HG03558 (cell line): ENCODE results near the gene PRPF40A.

ENCODE experiments used
- ATAC-seq: cut with Tn5 transposase; IDR thresholded peaks from one replicate; pipeline ENCODE4 v1.9.1; 2021; ENCODE audit warnings: moderate number of reproducible peaks; ENCODE audit not compliant: unreplicated experiment; ENCODE audit errors: extremely low read depth

PRPF40A gene

DNA sequence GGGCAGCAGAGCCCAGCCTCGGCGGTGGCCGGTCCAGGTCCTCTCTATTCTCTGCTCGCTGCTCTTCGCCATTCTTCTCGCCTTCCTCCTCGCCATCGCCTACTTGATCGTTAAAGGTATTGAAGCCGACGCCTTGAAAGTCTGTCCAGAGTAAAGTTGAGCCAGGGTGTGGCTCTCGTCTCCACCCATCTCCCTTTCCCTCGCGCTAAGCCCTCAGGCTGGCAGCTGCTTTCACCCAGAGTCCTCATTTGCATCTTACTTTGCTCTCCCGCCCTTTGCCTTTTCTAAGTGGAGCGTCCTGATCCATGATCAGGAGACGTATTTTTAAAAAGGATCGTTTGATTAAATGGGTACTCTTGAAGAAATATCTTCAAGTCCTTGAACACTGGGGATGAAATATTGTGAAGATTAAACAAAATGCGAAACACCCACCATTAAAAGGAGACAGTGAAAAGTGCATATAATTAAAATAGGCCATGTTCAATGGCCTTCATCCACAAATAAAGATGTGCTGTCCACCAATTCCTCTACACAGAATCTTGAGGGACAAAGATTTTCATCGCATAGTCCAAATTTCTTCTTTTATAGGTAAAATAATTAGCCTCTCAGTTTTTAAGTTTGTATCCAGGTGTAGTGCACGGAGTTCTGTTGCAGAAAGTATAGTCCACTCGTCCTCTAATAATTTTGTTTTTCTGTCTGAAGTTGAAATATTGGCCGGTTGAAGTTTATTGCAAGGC, 1.8 kb upstream of the PRPF40A start:
- ATAC-seq = peak; percentile 24

DNA sequence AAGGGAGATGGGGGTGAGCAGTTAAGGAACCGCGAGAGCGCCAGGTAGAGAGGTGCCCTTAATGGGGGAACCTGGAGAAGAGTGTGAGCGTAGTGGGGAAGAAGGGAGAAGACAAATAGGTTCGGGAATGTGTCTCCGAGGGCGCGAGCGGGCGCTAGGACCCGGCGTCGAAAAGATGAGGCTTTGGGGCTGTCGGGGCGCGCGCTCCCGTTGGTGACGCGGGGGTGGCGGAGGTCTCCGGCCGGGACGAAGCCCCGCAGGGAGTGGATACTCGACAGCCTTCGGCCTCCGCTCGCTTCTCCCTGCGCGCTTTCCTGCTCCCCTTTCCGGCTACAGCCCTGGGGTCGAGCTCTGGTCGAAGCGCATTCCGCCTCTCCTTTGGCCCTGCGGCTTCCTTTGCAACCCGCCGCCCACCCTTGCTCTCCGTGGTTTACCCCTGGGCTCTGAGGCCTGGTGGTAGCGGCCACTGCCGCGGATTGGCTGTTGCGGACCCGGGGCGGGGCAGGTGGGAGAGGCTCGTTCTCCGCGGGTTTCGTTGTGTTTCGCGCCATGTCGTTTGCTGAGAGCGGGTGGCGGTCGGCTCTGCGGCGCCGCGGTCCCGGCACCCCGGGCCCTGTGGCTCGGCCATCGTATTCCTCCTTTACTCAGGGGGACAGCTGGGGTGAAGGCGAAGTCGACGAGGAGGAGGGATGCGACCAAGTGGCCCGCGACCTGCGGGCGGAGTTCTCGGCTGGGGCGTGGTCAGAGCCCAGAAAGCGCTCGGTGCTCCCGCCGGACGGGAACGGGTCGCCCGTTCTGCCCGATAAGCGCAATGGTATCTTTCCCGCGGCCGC, 1.0 kb upstream of the PRPF40A start, which contains the start of gene ARL6IP6:
Gene ARL6IP6, plus strand, starts transcription at position 545 of the 833 bp plus-strand sequence. Its CDS starts 5 bp downstream, at position 550.
- ATAC-seq = peak; percentile 53

DNA sequence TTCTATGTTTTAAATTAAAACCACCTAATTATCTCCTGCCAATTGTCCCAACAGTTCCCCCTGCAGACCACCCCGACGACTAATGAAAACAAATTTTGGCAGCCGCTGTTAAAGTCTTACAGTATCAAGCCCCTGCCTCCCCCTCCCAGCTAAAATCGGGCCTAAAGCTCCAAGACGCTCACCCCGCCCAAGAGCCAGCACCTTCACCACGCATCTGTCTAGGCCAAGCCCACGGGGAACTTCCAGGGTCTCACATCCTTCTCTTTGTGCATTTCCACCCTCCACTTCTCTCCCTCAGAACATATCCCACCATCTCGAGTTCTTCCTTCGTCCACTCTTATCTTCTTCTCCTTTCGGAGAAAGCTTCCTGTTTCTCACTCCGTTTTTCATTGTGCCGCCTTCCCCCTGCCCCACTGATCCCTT, 445 bp downstream of the PRPF40A start:
- ATAC-seq = no peak

DNA sequence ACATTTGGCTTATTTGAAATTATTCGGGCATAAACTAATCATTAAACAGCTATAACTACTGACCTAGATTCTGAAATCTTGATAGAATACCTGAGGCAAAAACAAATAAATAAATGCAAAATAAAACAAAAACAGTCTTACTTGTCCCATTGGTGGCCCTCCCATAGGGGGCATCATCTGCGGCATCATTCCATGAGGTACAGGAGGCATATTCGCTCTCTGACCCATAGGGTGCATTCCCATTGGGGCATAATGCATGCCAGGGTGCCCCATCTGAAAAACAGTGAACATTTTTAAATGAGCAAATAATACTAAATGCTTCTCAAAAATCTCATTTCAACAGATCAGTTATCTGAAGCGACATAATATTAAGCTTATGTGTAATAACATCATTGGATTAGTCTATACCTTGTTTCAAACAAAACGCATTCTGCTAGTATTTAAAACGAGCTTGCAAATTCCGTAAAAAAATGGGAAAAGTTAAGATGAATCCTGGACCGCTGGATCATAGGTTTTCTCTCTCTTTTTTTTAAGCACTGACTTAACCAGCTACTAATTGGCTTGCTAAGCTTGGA, 1.3 kb downstream of the PRPF40A start:
- ATAC-seq = no peak

DNA sequence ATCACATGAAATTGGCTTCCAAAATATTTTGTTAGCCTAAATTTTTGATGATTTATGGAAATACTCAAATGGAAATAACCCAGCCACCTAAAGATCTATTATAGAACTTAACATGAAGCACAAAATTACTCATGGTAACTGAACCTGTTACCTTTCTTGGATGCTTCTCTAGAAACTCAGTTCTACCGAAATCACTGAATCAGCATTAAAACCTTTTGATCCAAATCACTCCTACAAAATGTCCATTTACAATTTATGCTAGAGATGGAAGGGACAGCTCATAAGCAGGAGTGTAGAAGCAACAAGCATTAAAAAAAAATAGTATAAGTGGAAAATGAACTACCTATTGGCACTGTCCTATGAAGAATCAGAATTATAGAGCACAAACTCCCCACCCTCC, 2.1 kb downstream of the PRPF40A start:
- no peak for ATAC-seq

DNA sequence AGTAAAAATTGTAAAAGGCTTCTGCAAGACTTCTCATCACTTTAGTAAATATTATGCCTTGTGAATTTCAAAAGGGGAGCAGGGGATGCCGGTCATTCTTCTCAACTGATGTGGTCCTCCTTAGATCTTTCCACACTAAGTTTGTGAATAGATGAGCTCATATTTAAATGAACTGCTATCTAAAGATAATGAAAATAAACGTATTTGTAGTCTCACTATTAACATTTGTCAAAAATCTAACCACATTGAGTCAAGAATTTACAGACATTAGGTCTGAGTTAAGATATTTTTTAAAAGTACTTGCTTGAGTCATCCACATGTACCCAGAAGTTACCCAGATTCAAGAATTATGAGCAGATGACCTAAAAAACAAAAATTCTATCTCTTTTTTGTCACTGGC, 6.5 kb downstream of the PRPF40A start:
- ATAC-seq = no peak

DNA sequence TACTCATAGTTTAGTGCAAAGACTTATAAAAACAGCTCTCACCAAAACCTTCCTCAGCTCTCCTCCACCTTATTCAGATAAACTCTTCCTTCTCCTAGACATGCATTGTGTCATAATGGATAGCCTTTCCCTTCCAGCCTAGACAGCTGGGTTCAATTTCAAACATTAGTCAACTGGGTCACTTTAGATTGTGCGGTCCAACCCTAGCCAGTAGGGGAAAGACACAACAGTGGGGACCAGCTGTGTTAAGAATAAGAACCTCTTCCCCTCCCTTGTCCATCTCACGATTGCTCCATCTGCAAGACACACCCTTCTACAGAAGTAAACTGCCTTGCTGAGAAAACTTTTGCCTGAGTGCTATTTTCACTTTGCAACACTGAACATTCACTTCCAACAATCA, 8.5 kb downstream of the PRPF40A start:
- ATAC-seq = no peak

DNA sequence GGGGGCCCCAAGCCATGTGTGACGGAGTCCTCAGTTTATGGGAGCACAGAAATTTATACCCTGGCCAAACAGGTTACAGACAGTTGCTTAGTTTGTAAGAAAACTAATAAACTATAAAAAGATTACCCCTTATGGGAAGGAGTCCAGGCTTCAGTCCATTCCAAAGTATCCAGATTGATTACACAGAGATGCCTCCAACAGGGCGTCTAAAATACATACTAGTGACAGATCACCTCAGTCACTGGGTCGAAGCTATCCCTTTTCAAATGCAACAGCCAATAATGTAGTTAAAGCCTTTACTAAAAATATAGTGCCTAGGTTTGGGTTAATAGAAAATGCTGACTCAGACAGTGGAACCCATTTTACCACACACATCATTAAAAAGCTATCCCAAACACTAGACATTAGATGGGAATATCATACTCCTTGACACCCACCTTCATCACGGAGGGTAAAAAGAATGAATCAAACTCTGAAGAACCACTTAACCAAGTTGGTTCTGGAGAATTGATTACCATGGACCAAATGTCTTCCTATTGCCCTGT, 10.7 kb downstream of the PRPF40A start:
- ATAC-seq = no peak

DNA sequence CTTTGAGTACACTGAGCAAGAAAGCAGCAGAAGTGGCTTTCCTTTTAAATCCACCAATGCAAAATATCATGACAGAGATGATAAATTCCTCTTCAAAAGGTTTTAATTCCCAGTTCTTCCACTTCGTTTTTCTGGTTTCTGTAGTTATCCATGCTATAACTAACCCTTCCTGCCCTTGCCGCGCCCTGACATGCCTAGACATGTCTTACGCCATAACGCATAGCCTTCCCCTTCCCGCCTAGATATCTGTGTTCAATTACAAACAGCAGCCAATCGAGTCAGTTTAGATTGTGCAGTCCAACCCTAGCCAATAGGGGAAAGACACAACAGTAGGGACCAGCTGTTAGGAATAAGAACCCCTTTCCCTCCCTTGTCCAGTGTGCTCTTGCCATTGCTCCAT, 16.1 kb downstream of the PRPF40A start:
- ATAC-seq = no peak

DNA sequence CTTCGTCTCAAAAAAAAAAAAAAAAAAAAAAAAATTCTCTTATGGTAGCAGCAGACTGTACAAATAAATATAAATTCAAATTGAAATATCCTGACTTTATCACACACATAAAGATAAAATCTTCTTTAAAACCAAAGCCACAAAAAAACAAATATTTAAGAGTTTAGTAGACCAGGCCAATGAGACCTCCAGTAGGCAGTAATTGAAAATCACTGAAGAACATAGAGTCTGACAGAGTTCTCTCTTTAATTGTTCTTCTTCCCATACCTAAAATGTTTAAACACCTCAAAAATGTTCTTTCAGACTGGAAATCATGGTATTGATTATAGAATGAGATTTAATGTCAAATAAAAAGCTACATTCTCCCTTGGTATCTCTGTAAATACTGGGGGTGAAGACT, 20.8 kb downstream of the PRPF40A start:
- ATAC-seq = no peak

DNA sequence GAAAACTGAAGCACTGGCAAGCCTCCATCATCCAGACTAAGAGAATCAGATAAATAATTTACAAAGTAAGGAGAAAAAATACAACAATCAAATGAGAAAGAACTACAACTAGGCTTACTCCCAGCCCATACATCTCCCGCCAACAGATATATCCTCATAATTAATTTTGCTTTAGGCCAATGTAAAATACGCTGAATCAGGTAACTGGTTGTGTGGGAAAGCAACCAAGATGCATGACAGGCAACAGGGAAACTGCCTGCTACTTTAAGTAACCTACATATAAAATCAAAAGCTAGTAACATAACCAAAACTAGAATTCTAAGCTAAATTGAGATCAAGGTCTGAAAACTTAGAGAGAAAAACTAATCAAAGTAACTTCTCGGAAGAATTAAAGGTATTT, 21.5 kb downstream of the PRPF40A start:
- no peak for ATAC-seq

DNA sequence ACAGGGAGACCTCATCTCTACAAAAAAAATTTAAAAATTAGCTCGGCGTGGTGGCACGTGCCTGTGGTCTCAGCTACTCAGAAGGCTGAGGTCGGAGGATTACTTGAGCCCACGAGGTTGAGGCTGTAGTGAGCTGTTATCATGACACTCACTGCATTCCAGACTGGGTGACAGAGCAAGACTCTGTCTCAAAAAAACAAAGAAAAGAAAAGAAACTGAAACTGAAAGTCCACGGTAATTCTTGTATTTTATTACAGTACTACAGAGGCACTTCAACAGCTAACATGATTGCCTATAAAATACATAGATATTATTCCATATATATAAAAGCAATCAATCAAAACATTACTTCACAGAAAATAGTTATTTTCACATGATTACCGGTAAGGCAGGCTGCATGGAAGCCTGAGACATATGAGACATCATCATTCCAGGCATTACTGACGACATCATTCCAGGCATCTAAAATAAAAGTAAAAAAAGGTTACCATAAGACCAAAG, 23.1 kb downstream of the PRPF40A start:
- ATAC-seq = peak; percentile 46

DNA sequence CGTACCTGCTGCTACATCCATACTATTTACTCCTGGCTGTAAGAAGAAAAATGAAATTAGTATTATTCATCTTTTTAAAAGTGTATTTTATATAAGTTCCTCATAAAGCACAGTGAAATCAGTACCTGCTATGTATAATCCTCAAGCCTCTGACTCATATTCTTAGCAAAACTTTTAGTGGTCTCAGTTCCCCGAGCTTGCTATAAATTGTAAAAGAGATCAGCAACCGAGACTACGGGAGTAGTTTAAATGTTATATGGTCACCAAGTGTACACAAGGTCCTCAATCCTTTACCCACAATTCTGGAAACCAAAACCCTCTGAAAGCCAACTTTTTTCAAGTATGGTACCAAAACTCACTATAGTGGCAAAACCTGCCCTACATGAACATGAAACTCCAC, 24.2 kb downstream of the PRPF40A start:
- peak; percentile 82 for ATAC-seq

DNA sequence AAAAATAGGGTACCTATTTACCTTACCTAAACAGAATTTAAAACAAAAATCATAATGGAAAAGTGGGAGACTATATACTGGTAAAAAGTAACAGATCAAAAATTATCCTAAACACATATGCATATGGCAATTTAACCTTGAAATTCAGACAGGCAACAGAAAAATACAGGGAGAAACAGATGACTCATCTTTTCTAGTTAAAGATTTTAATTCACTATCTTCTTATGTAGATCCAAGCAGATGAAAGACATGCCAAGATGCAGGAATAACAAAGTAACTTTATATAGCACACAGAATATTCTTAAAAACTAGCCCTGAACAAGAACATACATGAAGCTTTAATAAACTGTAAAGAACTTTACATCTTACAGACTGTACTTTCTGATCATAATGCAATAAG, 30.9 kb downstream of the PRPF40A start:
- ATAC-seq = no peak

DNA sequence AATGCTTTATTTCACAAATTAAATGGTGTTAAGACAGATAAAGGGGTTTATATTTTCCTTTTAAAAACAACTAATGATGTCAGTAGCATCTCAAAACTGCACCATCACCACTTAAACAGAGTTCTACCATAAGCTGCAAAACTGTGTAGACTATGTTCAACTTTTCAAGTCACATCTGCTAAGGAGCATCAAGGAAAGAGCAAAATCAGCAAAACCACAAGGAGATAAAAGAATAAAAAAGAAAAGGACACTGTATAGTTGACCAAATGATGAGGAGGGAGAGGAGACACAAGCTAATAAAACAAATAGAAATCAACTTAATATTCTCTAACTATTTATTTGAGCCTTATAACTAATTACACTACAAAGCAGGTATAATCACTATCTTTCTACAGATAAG, 33.9 kb downstream of the PRPF40A start:
- no peak for ATAC-seq

DNA sequence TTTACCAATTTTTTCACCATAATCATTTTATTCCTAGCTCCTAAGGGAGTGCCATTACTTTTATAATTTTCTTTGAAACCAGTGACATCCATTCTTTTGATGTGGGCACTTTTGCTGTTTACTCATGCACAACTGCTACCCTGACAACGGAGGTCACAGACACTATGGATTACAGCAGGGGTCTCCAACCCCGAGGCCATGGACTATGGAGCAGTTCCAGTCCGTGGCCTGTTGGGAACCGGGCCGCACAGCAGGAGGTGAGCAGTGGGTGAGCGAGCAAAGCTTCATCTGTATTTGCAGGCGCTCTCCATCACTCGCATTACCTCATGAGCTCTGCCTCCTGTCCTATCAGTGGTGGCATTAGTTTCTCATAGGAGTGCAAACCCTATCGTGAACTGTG, 34.6 kb downstream of the PRPF40A start:
- ATAC-seq = no peak

DNA sequence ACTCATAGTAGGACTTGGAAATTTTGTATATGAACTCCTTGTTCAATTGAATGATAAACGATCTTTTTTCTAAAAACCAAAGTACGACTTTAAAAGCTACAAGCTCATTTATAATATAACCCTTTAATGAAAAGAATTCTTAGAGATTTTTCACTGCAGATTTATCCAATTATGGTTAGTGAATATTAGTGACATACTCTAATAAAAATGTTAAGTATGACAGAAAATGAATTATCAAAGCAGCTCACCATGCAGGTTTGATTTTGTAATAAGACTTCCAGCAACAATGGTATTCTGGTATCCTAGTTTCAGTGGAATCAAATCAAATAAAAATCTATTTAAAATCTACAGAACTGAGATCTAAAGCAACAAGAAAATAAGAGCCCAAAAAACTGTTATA, 38.5 kb downstream of the PRPF40A start:
- ATAC-seq = no peak

DNA sequence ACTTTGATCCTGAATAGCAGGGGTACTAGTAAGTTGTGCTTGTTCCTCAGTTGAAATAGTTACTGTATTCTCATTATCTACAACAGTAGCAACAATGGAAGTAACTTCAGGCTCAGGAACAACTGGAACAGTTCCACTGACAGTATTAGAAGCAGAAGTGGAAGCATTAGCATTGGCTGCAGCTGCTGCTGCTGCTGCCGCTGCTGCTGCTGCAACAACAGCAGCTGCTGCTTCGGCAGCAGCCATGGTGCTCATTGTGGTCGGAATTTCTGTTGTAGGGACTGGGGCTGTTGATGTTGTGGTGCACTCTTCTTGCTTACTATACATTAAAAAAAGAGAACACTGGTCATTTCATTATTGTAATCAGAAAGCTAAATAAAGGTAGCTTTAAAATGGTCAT, 40.8 kb downstream of the PRPF40A start:
- no peak for ATAC-seq

DNA sequence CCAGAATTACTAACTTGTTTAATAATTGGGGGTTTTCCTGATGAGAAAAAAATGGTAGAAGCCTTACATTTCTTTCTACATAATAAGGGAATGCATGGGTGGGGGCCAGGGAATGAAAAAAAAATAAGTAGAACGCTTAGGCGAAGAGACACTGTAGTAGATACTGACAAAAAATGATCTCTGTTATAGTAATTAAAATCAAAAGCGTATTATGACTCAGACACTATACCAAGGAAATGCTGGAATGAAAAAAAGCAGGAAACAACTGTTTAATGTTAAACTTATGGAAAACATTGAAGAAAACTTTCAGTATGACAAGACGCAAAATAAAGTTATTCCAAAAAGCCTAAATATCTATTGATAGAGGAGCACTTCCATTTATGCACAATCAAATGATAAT, 42.9 kb downstream of the PRPF40A start:
- no peak for ATAC-seq

DNA sequence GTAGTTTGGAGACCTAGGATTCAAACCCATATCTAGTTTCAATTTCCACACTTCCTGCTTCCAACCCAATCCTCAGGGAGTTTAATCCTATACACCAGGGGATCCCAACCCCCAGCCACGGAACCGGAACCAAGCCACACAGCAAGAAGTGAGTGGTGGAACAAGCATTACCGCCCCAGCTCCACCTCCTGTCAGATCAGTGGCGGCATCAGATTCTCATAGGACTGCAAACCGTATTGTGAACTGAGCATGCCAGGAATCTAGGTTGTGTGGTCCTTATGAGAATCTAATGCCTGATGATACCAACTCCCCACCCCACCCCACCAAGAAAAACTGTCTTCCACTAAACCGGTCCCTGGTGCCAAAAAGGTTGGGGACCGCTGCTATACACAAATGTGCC, 52.5 kb downstream of the PRPF40A start:
- ATAC-seq = no peak

DNA sequence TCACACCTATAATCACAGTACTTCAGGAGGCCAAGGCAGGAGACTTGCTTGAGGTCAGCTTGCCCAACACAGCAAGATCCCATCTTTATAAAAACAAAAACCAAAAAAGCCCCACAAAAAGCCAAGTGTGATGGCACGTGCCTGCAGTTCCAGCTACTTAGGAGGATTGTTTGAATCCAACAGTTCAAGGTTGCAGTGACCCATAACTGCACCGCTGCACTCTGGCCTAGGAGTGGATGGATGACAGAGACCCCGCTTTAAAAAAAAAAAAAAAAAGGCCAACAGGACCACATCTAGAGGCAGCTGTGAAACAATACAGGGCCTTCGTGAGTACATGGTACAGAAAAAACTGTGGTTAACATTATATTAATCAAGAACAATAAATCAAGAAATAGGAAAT, 56.2 kb downstream of the PRPF40A start:
- ATAC-seq = no peak
